HFF-Myc (cell line): Measurements from ENCODE around the gene GLCCI1.

Experiments used
- DNase-seq: peaks from one replicate; pipeline ENCODE4 v3.0.0-alpha.2; 2011; ENCODE audit warnings: low read depth; ENCODE audit errors: extremely low read depth
- H3K4me3 ChIP-seq: replicated peaks from 2 replicates; pipeline ENCODE4 v1.5.1; 2011; ENCODE audit warnings: low read depth, mild to moderate bottlenecking, control low read depth, low read length
- CTCF ChIP-seq: IDR thresholded peaks from 2 replicates; pipeline ENCODE4 v1.5.1; 2012; ENCODE audit warnings: mild to moderate bottlenecking, low read depth, low read length, control low read depth; ENCODE audit errors: missing control alignments

Gene GLCCI1

GRCh38 chr7:8121243-8121642 is 152.6 kb downstream of the GLCCI1 start:
- H3K4me3 ChIP-seq = no peak overlapping the region
- no peak for DNase-seq
- TF ChIP-seq CTCF = no peak

GRCh38 chr7:8125680-8126444 is 157.3 kb downstream of the GLCCI1 start:
- no peak for TF ChIP-seq CTCF
- H3K4me3 ChIP-seq = no peak overlapping the region
- DNase-seq = no peak

DNA sequence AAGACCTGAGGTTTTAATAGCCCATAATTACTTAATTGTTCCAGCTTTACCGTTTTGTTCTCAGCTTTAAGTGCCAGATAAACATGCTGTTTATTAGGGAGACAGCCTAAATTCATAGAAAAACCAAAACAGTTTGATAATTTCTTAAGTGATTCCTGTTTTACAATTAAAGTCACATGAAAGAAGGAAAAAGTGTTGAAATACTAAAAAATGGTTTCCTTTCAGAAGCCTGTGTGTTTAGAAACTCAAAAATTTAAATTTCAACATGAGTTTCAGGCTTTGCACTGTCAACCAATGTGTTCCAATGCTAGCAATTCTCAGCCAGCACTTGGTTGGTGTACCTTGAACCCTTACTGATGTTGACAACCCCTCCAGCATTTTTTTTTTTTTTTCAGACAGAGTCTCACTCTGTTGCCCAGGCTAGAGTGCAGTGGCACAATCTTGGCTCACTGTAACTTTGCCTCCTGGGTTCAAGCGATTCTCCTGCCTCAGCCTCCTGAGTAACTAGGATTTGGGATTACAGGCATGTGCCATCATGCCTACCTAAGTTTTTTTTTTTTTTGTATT is 158.1 kb downstream of the GLCCI1 start:
- DNase-seq = no peak
- no peak overlapping the region for H3K4me3 ChIP-seq
- no peak for TF ChIP-seq CTCF

- no peak for DNase-seq
- H3K4me3 ChIP-seq = no peak overlapping the region
- no peak for TF ChIP-seq CTCF
Measured at GRCh38 chr7:8128449-8129317, 160.1 kb downstream of the GLCCI1 start.

DNA sequence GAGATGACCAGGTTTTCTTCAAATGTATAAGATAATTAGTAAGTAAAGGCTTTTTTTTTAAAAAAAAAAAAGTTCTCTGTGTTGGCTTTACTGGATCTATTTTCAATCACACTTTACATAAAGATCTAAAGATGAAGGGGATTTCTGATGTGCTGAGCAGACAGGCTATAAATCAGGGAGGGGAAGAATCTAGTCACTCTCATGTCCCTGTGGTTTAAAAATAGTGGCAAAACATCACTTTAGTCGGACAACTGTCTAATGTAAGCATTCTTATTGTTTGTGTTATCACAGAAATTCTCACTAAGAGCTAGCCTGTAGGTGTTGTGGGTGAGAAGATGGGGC is 160.7 kb downstream of the GLCCI1 start:
- TF ChIP-seq CTCF = no peak
- DNase-seq = no peak
- no peak overlapping the region for H3K4me3 ChIP-seq

- no peak for DNase-seq
- no peak overlapping the region for H3K4me3 ChIP-seq
- TF ChIP-seq CTCF = no peak
Measured at GRCh38 chr7:8130663-8131062, 162.1 kb downstream of the GLCCI1 start.
